HTERT RPE-1 (cell line): ENCODE data around the gene DLG2.
"Not testable (repeated sequence)": the region's sequence is repeated elsewhere in the genome, so short reads cannot be mapped to it uniquely, and the experiment has no call there.

Experiments used
- in situ Hi-C: fragments of 300-500 bp; cut with MboI; formaldehyde crosslinking; loops from 4 replicates; pipeline ENCODE4 v1.14.3; 2020; ENCODE audit warnings: low sequenced_read_pairs

DLG2 gene

DNA sequence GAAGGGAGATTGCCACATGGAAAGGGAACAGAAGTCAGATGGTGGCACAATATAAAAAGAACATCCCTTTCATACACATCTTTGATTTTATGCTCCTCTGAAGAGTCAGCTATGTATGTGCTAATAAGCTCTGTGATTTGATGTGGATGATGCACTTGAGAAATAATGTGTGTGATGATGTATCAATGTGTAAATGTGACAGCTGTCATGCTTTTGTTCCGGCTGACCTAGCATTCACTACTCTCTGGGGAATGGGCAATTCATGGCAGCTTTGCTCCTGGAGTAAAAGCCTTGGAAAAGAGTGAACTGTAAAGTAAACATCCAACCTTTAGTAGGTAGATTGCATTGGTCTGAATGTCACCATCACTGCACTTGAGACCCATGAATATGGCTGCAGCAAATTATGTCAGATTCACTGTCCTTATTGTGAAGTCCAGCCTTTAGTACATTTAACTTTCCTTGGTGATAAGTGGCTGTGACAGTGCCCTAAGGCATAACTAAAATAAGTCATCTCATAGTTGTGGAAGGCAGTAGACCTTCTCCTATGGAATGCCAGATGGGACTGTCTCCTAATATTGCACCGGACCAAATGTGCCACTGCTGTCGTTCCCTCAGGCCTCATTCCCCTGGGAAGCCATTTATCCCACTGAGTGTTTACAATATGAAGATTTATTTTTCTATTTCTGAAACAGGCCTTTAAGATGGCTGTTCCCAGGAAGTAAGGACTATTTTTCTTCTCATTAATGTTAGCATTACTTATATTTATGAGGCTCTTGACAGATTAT lies 2162.8 kb downstream of the DLG2 start:
- in situ Hi-C loops = no loop called here

DNA sequence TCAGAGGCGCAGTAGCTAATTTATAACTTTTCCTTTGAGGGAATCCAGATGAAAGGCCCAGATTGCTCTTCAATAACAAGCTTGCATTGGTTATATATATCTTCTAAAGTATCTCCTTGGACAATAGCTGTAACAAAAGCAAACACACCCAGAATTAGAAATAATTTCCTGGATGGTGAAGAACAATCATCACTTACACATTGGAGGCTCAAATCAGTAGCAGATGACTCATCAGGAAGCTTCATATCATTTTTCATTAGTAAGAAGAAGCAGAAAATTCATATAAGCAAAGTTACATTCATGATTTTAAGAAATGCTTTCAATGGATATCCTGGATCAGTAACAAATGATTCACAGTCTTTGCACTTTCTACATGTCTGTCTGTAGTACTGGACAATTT lies 2167.3 kb downstream of the DLG2 start:
- in situ Hi-C loops = no loop called here

DNA sequence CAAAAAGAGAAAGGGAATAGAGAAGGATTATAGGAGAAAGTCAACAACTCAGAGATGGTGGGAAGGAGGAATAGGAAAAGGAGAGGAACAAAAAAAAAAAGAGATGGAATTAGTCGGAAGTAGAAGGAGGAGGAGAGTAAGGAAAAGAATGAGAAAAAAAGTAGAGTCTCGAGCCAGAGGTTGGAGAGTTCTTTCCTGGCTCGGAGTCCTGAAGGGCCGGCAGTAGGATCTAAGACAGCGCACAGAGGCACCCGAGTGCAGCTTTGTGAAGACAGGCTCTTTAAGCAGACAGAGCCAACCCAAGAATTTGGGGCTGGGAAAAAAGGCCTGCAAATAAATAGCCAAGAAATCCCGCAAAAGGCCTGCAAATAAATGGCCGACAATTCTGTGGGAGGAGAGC lies 2170.6 kb downstream of the DLG2 start:
- in situ Hi-C loops = no loop called here

DNA sequence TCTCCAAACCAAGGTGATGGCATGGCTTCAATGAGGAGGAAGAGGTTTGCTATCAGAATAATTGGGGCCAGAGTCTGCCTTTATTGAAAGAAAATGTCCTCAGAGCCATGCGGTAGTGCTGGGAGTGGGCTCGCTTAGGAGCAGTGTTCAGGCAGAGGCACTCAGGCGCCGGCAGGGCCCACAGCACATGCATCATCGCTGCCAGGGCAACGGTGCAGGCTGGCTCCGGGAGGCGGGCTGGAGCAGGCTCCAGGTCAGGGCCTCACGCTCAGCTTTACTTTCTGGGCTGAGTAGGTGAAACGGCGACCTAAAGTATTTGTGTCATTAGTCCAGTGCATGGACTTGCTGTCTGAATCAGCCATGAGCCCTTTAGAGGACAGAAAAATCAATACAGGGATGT lies 2171.1 kb downstream of the DLG2 start:
- in situ Hi-C loops = no loop called here

DNA sequence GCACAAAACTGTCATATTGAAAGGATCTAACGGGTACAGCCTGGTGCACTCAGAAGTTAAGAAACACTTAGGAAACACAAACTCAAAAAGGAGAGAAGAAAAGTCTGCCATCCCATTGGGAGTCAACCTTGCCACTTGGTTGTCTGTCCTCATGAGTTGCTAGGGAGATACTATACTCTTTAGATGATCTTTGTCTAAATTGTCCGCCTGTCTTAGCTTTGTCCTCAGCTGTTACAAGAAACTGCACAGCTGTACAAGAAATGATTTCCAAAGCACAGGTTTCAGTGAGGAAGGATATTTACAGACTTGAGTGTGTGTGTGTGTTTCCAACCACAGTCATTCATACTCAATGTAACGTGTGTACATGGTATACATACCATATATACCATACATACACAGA lies 2171.8 kb downstream of the DLG2 start:
- in situ Hi-C loops = no loop called here

DNA sequence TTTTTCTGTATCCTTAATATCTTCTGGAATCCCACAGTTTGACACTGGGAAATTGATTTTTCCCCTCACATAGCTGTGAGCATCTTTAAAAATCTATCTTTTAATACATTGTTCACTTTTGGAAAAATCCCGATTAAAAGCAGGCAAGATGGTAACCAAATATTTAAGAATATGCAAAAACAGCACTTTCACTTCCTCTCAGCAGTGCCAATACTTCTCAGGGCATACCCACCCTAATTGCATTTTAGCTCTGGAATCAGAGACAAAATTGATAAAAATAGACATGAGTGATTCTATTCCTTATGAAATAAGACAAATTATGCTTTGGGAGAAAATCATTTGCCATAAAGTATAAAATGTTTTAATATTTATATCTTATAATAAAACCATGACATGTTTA lies 2172.5 kb downstream of the DLG2 start:
- in situ Hi-C loops = no loop called here

DNA sequence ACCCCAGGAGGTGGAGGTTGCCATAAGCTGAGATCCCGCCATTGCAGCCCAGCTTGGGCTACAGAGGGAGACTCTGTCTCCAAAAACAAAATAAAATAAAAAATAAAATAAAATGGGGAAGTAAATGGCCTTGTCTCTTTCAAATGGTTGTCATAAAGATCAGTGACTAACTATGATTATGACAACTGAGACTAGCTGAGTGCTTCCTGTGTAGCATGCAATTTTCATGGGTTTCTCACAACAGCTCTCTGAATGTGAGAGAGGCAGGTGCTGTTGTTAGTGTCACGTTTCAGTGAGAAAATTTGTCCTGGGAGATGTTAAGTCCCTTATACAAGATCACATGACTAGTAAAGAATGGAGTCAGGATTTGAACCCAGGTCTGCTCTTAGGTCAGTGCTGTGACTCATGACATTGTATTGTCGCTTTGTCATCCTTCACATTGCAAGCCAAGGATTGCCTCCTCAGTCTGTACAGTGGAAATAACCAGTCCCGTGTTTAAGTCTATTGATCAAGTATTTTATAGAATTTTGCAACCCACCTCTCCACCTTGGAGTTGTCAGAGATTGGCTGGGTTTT lies 2177.7 kb downstream of the DLG2 start:
- in situ Hi-C loops = no loop called here

DNA sequence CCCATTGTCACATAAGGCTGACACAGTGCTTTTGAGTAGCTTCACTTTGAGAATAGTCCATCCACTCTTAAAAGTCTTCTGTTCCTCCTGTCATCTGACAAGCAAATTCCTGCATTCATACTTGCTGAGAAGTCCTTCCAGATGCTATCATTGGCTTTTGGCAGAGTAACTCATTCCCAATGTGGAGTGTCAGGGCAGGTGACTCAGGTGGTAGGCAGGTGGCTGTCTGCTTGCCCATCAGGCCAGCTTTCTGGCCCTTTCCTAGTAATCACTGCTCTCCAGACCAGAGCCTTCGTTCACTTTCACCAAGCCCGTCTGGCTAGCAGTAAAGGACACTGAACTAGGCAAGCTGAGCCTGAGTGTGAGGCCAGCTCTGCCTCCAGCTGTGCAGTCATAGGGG lies 2178.5 kb downstream of the DLG2 start:
- in situ Hi-C loops = no loop called here

DNA sequence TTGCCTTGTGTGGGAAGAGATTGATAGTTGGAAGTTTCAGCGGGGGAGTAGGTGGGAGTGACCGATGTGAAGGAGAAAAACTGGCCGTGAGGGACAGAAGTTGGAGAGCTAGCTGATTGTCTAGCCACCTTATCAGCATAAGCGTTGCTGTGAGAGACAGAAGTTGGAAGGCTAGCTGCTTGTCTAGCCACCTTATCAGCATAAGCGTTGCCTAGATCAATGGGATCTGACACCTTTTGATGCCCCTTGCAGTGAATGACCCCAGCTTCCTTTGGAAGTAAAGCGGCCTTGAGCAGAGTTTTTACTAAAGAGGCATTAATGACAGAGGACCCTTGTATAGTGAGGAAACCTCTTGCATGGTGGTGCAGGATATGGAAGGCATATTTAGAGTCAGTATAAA lies 2183.3 kb downstream of the DLG2 start:
- in situ Hi-C loops = not testable (repeated sequence)

DNA sequence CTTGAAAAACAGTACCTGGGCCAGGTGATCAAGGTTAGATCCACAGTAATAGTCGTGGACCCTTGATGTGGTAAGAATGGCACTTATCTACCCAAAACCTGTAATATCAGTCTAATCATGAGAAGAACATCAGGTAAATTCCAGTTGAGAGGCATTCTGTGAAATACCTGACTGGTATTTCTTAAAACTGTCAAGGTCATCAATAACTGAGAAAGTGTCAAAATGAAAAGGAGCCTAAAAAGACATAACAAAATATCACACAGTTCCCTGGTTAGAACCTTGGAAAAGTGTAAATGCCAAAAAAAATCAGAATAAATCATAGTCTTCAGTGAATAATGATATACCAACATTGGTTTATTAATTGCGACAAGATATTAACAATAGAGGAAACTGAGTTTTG lies 2185.5 kb downstream of the DLG2 start:
- in situ Hi-C loops = no loop called here

DNA sequence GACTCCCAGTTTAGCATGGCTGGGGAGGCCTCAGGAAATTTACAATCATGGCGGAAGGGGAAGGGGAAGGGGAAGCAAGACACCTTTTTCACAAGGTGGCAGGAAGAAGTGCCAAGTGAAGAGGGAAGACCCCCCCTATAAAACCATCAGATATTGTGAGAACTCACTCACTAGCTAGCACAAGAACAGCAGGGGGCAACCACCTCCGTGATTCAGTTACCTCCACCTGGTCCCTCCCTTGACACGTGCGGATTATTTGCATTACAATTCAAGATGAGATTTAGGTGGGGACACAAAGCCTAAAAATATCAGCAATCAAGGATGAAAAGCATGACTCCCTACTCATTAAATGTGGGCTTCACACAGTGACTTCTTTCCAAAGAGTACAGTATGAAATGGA lies 2186.0 kb downstream of the DLG2 start:
- in situ Hi-C loops = no loop called here

DNA sequence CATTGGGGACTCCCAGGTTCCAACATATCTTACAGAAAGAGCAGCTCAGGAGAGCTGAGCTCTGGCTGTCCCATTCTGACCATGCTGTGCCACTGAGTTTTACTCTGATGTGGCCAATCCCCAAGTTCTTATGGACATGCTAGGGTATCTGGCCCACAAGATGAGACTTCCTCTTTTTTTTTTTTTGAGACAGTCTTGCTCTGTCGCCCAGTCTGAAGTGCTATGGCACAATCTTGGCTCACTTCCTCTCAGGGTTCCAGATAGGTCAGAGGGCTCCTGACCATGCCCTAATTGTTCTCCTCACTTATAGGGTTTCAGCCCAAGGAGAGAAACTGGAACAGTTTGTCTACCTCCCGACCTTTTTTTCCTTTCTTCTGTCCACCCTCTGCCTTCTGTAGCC lies 2188.7 kb downstream of the DLG2 start:
- in situ Hi-C loops = no loop called here

DNA sequence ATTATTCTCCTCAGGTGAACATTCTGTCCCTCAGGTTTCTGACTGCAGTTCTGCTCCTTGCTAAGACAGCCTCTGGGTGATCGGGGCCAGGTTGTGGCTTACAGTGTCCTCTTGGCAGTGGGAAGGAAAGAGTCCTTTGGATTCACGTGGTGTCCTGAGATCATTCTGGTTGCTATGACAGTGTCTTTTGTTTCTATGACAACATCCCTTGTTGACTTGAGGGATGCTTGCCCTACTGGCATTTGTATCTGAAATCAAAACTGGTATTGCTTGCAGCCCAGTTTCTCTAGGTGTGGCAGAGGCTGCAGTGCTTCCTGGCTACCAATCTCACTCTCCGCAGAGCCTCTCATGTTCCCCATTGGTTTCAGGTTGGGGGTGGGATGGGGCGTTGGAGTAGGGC lies 2189.2 kb downstream of the DLG2 start:
- in situ Hi-C loops = no loop called here

DNA sequence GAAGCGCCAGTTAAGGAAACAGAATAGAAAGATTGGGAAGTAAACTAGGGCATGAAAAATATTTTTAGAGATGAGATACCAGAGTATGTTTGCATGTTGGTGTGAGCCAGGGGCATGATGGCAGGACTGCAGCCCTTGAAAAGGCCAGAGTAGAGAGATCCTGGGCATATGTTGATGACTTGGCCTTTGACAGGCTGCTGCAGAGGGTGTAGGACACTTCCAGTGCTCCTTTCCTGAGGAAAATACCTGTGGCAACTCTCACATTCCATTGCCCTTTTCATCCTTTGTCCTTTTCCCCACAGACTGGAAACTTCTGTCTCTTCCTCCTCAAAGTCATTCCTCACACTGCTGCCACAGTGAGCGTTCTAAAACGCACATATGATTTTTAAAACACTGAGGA lies 2190.3 kb downstream of the DLG2 start:
- in situ Hi-C loops = no loop called here

DNA sequence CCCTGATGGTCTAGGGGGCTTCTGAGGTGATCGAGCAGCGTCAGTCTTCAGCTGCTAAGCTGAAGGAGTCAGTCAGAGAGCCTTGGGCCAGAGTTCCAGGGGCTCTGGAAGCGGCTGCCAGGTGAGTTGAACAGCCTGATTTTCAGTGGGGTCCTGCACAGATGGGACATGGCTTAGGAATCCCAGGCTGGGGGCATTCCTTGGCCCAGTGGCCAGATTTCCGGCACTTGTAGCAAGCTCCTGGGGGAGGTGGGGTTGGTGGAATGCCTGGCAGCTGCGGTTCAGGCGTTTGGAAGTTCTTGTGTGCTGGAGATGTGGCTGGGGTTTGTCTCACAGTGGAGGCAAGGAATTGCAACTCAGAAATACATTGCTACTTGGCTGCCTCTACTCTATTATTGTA lies 2192.3 kb downstream of the DLG2 start:
- in situ Hi-C loops = not testable (repeated sequence)

DNA sequence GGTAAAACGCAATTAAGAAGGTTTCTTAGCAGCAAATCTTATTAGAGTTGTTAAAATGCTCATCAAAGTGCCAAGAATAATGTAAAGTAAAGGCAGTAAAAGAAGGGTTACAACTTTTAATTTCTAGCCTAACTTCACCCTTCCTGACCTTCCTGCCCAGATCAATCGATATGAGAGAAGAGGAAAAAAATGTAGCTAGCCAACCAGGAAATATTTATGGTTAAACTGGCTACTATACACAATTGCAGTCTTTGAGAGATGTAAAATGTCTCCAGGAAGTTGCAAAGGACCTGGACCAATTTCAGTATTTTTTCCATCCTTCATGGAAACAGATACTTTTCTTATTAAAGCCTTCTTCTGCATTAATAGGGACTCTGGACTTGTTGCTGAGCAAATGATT lies 2199.2 kb downstream of the DLG2 start:
- in situ Hi-C loops = no loop called here

DNA sequence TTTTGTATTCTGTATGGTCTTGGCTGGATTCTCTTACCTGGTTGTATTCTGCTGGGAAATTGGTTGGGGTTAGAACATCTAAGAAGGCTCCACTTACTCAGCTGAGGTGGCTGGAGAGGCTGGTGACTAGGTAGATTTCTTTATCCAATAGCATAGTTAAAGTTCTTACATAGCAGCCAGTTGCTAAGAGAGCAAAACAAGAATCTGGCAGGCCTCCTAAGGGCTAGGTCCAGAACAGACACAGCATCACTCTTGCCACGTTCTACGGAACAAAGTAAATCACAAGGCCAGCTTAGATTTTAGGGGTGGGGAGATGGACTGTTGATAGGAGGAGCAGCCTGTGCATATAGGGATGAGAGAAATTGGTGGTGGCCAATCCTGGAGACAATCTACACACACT lies 2199.6 kb downstream of the DLG2 start:
- in situ Hi-C loops = no loop called here

DNA sequence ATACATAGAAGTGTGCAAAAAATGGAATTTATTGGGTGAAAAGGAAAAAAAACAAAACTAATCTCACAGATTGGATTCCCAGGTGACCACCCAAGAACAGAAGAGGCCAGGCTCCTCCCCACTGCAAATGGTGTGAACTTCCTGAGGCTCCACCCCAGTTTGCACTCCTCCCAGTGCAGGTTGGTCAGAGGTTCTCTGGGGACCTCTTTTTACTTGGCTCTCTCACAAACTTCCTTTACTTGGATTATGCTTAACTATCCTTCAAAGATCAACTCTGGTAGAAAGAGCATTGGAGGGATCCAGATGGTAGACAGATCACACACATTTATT lies 2202.0 kb downstream of the DLG2 start:
- in situ Hi-C loops = no loop called here

DNA sequence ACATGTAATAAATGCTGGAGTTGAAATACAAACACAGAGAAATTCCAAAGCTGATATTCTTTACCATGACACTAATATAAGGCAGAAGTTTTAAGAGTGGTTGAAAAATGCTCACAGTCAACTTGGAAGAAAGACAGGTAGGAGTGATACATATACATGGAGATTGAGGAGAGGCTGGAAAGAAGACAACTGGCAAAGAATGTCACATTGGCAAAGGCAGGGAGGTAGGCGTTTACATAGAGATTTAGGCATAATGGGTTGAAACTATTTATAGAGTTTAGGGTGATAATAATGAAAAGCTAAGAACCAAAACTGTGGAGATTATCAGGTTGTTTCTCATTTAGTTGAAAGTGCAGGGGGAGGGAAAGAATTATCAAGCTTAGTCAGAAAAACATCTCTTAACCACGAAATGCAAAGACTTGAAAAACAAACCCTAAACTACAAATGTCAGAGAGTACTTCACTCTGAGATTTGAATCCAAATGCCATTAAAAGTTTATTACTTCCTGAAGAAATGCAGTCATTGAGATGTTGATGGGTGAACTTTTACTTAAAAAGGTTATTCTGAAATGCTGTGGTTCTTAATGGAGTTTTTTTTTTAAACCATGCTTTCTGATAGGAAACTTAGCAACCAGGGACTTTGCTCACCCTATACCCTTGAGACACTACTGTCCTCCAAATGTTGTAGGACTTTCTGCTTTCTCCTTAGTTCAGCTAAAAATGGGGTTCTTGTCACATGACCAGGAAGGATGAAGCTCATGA lies 2202.6 kb downstream of the DLG2 start:
- in situ Hi-C loops = no loop called here

DNA sequence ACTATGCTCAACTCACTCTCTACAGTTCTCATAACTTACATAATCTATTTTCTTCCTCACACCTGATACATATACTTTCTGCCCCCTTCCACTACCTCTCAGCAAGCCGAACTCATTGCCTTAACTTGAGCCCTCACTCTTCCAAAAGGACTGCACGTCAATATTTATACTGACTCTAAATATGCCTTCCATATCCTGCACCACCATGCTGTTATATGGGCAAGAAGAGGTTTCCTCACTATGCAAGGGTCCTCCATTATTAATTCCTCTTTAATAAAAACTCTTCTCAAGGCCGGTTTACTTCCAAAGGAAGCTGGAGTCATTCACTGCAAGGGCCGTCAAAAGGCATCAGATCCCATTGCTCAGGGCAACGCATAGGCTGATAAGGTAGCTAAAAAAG lies 2204.5 kb downstream of the DLG2 start:
- in situ Hi-C loops = not testable (repeated sequence)

DNA sequence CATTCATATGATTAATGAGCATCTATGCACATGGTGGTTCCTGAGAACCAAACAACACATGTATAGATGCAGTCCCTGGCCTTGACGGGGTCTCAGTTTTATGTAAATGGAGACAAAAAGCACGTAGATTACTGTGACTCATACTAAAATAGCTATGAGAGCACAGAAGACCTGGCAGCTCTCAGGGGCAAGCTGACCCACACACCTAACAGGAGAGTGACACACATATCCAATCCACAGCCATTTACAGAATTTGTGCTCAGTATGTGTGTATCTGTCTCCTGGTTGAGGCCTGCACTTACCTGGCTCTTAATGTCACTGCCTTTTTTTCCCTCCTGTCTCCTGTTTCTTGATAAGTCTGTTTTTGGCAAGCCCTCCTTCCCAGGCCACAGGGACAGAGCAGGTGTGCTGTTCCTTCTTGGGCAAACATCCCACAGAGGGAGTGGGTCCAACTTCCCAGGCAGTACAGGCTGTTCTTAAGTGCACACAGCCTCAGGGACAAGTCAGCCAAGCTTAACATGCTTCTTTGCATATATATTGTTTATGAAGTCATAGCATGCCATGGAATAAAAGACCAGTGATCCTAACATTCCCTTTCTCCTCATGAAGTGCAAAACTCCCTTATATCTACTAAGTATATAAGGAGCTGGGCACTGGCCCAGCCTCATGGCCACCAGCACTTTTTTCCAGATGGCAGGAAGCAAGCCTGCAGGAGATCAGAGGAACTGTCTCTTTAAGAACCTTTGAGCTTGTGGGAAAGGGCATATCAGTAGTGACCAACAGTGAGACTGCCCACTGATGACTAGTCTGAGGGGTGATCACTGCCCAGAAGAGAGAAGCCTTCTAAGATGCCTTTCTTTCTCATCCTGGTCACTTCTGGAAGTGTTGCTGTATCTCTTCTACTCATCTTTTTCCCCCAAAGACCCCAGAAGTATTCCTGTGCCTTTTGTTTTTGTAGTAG lies 2216.3 kb downstream of the DLG2 start:
- in situ Hi-C loops = no loop called here
